Right lobe of liver (tissue), 6 donors: ENCODE measurements around the gene JAK3. TPM values are rescaled to one million over a fixed set of nuclear protein-coding genes. Genes with fewer than 3 reads are reported as not detected.
A peak's percentile ranks its signal among the peaks of the same experiment; 100 is the strongest.

Source experiments
- ATAC-seq, 4 donors: fragments of 200-7000 bp; cut with Tn5 transposase; one replicate each; pipeline ENCODE4 v1.9.1; 2020; ENCODE audit warnings: mild to moderate bottlenecking in 4 of 4, moderate library complexity in 4 of 4
- DNase-seq, 3 donors: peaks; one replicate each; pipeline ENCODE4 v3.0.0-alpha.2; 2020
- H3K27ac ChIP-seq, 3 donors: fragments of 200-600 bp; one replicate each; pipeline ENCODE4 v1.8.0; 2022
- H3K27me3 ChIP-seq, 2 donors: fragments of 200-600 bp; one replicate each; pipeline ENCODE4 v1.8.0; 2022
- H3K36me3 ChIP-seq, 4 donors: fragments of 200-600 bp; sonication (generic) in 1 of 4; one replicate each; pipeline versions ENCODE4 v1.5.1 to v1.8.0; 2017 to 2022; ENCODE audit warnings: control low read depth in 1 of 4
- H3K4me1 ChIP-seq, 4 donors: fragments of 200-600 bp; sonication (generic) in 1 of 4; one replicate each; pipeline versions ENCODE4 v1.5.1 to v1.8.0; 2017 to 2022; ENCODE audit warnings: control low read depth in 1 of 4
- H3K4me3 ChIP-seq, 3 donors: fragments of 200-600 bp; one replicate each; pipeline ENCODE4 v1.8.0; 2022
- H3K9me3 ChIP-seq, 4 donors: fragments of 200-600 bp; sonication (generic) in 1 of 4; one replicate each; pipeline versions ENCODE4 v1.5.1 to v1.8.0; 2017 to 2022; ENCODE audit warnings: control low read depth in 1 of 4
- POLR2A ChIP-seq: fragments of 450-650 bp; IDR thresholded peaks from one replicate; pipeline ENCODE4 v1.6.1; 2017; ENCODE audit warnings: antibody characterized with exemption, mild to moderate bottlenecking
- WGBS: methylation state at CpG from one replicate; pipeline ENCODE4 v1.1.6; 2018; ENCODE audit warnings: low coverage, low lambda C conversion rate; ENCODE audit not compliant: insufficient coverage; ENCODE audit errors: missing lambda C conversion rate; 5-methylcytosine and 5-hydroxymethylcytosine counted together
- intact Hi-C, 2 donors: fragments of 100-400 bp; cut with DNase I; formaldehyde crosslinking; loops; one replicate each; pipeline versions ENCODE4 v1.11.2 to v1.14.1; 2022
- total RNA-seq, 6 experiments: library from RNA; depleted of rRNA in 2 of 6; stranded (reverse); fragments of >200 nt in 2 of 6; fragmentation: NEBNext Ultra II Directional in 3 of 6; extraction: Animal tissue kit (Norgen Biotek cat#: 25700) in 3 of 6; gene quantifications; one replicate each; pipeline versions ENCODE4 v1.1.0 to v1.2.4, GENCODE V29; 2016 to 2023
- TF ChIP-seq, protein P1 (sequence below), 4 donors: fragments of 200-600 bp in 3 of 4; fragments of 450-650 bp in 1 of 4; IDR thresholded peaks; one replicate each; pipeline versions ENCODE4 v1.5.1 to v1.8.0; 2016 to 2022; ENCODE audit warnings: antibody characterized with exemption in 4 of 4, mild to moderate bottlenecking in 2 of 4
- donor health status: DM: no; HTN: yes; CAD: no.
- donor health status: DM: no; HTN: no; CAD: no.
- donor health status: DM: no; HTN: no; CAD: no.
- donor health status: DM: no; HTN: yes; CAD: no.
- donor health status: DM: no; HTN: yes; CAD: no.

The JAK3 gene
- total RNA-seq, 6 experiments from 2014 or later = 1.1 to 5.5 (median 2.3) TPM

DNA sequence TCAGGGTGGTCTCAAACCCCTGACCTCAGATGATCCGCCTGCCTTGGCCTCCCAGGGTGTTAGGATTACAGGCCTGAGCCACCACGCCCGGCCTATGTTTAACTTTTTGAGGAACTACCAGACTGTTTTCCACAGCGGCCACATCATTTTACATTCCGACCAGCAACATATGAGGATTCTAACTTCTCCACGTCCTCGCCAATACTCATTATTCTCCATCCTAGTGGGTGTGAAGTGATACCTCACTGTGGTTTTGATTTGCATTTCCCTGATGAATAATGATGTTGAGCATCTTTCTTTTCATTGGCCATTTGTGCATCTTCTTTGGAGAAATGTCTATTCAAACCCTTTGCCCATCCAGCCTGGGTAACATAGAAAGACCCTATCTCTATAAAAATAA, 38.7 kb upstream of the JAK3 start:
- no peaks in the 10 kb centered on the region for H3K4me1 ChIP-seq
- no peaks in the 10 kb centered on the region for H3K27me3 ChIP-seq
- no peak for ATAC-seq
- H3K36me3 ChIP-seq = no peaks in the 10 kb centered on the region
- intact Hi-C loops = no loop called here
- no peaks in the 10 kb centered on the region for H3K9me3 ChIP-seq
- DNase-seq = no peak
- TF ChIP-seq, protein P1, sequence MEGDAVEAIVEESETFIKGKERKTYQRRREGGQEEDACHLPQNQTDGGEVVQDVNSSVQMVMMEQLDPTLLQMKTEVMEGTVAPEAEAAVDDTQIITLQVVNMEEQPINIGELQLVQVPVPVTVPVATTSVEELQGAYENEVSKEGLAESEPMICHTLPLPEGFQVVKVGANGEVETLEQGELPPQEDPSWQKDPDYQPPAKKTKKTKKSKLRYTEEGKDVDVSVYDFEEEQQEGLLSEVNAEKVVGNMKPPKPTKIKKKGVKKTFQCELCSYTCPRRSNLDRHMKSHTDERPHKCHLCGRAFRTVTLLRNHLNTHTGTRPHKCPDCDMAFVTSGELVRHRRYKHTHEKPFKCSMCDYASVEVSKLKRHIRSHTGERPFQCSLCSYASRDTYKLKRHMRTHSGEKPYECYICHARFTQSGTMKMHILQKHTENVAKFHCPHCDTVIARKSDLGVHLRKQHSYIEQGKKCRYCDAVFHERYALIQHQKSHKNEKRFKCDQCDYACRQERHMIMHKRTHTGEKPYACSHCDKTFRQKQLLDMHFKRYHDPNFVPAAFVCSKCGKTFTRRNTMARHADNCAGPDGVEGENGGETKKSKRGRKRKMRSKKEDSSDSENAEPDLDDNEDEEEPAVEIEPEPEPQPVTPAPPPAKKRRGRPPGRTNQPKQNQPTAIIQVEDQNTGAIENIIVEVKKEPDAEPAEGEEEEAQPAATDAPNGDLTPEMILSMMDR (IDR thresholded peaks at IDR 0.05) = no peak
- no peak for TF ChIP-seq POLR2A
- WGBS = 58% methylated on average over 7 of the region's 7 CpGs
- no peak overlapping the region for H3K4me3 ChIP-seq
- H3K27ac ChIP-seq = no peak overlapping the region

DNA sequence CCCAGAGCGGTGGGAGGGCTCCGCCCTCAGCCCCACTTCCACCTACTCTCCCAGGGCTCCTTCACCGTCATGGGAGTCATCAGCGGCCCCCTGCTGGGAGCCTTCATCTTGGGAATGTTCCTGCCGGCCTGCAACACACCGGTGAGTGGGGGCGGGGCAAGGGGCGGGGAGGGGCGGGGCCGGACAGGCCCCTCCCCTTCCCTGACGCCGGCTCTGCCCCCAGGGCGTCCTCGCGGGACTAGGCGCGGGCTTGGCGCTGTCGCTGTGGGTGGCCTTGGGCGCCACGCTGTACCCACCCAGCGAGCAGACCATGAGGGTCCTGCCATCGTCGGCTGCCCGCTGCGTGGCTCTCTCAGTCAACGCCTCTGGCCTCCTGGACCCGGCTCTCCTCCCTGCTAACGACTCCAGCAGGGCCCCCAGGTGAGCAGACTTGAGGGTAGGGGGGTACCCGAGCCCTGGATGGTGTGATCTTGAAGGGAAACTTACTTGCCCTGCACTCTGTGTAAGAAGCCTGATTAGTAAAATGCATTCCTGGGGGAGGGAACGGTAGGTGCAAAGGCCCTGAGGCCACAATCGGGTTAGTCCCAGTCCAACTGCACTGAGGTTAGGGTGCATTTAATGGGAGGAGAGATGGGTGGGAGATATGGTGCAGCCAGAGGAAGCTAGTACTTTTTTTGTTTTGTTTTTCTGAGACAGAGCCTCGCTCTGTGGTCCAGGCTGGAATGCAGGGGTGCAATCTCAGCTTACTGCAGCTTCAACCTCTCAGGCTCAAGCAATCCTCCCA, 36.0 kb upstream of the JAK3 start:
- H3K4me1 ChIP-seq = no peaks in the 10 kb centered on the region
- TF ChIP-seq, protein P1 (IDR thresholded peaks at IDR 0.05) = no peak
- TF ChIP-seq POLR2A = no peak
- ATAC-seq = peak in 1 of 4 donors; percentile 39

DNA sequence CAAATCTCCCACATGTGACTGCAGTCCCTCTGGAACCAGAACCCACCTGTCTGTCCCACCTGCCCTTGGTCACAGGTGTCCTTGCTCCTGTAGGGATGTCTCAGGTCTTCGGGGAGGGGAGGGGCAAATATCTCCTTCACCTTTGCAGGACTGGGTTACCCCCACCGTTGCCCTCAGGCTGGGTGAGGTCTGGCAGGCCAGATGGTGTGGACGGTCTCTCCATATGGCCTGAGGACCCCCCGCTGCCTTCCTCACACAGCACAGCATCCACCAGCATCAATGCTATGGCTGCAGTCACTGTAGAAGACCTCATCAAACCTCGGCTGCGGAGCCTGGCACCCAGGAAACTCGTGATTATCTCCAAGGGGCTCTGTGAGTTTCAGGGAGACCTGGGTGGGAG, 33.9 kb upstream of the JAK3 start:
- 38% methylated on average over 2 of the region's 7 CpGs for WGBS
- ATAC-seq (peak in 1 of 4 donors; percentile 26), DNase-seq (no peak)
- no peak overlapping the region for H3K4me3 ChIP-seq
- intact Hi-C loops = no loop called here
- no peak for TF ChIP-seq POLR2A
- TF ChIP-seq, protein P1 (IDR thresholded peaks at IDR 0.05) = no peak
- H3K27ac ChIP-seq = no peak overlapping the region
- H3K9me3 ChIP-seq = no peaks in the 10 kb centered on the region
- no peaks in the 10 kb centered on the region for H3K27me3 ChIP-seq
- H3K4me1 ChIP-seq = no peaks in the 10 kb centered on the region
- H3K36me3 ChIP-seq = no peaks in the 10 kb centered on the region

More for the DNA sequence above, 36.0 kb upstream of the JAK3 start:
- no peaks in the 10 kb centered on the region for H3K27me3 ChIP-seq
- intact Hi-C loops = no loop called here
- no peak overlapping the region for H3K27ac ChIP-seq
- no peaks in the 10 kb centered on the region for H3K36me3 ChIP-seq
- no peak for DNase-seq
- H3K9me3 ChIP-seq = no peaks in the 10 kb centered on the region
- 78% methylated on average over 5 of the region's 33 CpGs for WGBS
- no peak overlapping the region for H3K4me3 ChIP-seq

DNA sequence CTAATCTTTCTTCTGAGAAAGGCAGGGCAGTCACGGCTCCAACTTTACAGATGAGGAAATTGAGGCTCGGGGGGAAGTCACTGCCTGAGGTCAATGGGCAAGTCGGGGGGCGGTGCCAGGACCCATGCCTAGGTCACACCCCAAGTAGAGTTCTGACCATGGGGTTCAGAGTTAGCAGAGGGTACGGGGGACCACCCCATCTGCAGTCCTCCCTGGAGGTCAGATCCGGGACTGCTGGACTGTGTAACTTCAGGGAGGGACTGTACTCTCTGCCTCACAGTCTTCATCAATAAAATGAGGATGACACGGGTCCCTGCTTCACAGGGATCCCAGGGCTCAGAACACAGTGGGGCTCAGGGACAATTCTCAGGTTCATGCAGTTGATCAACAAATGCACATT, 31.7 kb upstream of the JAK3 start:
- intact Hi-C loops = no loop called here
- no peak for TF ChIP-seq POLR2A
- TF ChIP-seq, protein P1 (IDR thresholded peaks at IDR 0.05) = no peak
- H3K4me1 ChIP-seq = no peaks in the 10 kb centered on the region
- DNase-seq (no peak), ATAC-seq (no peak)
- no peak overlapping the region for H3K27ac ChIP-seq
- no peaks in the 10 kb centered on the region for H3K27me3 ChIP-seq
- no peaks in the 10 kb centered on the region for H3K36me3 ChIP-seq
- 10% methylated on average over 2 of the region's 7 CpGs for WGBS
- H3K4me3 ChIP-seq = no peak overlapping the region
- no peaks in the 10 kb centered on the region for H3K9me3 ChIP-seq
